WTC11 (cell line): ENCODE results near the gene IQCK.

Source experiments
- ATF2 ChIP-seq: sonication (generic); formaldehyde crosslinking; IDR thresholded peaks from 2 replicates; pipeline ENCODE4 v1.8.1; 2022; ENCODE audit warnings: low read depth, missing genetic modification reagents, borderline replicate concordance
- CREM ChIP-seq: sonication (generic); formaldehyde crosslinking; IDR thresholded peaks from 2 replicates; pipeline ENCODE4 v1.8.1; 2022; ENCODE audit warnings: mild to moderate bottlenecking, missing genetic modification reagents, moderate library complexity
- NFYB ChIP-seq: sonication (generic); formaldehyde crosslinking; conservative IDR thresholded peaks from 2 replicates; pipeline ENCODE4 v1.8.0; 2022; ENCODE audit warnings: low read depth, missing genetic modification reagents
- NR1H2 ChIP-seq: sonication (generic); formaldehyde crosslinking; IDR thresholded peaks from 2 replicates; pipeline ENCODE4 v1.9.0; 2021; ENCODE audit warnings: mild to moderate bottlenecking, moderate library complexity, missing genetic modification reagents
- NR2C2 ChIP-seq: sonication (generic); formaldehyde crosslinking; IDR thresholded peaks from 2 replicates; pipeline ENCODE4 v1.8.0; 2022; ENCODE audit warnings: mild to moderate bottlenecking, missing genetic modification reagents
- RORB ChIP-seq: fragments of 250-450 bp; sonication (Bioruptor Pico); IDR thresholded peaks from 2 replicates; pipeline ENCODE4 v1.9.0; 2021; ENCODE audit warnings: mild to moderate bottlenecking
- SP1 ChIP-seq: sonication (generic); formaldehyde crosslinking; conservative IDR thresholded peaks from 2 replicates; pipeline ENCODE4 v1.8.1; 2022; ENCODE audit warnings: missing genetic modification reagents
- TEAD4 ChIP-seq: sonication (generic); formaldehyde crosslinking; IDR thresholded peaks from 2 replicates; pipeline ENCODE4 v1.8.0; 2022; ENCODE audit warnings: mild to moderate bottlenecking, missing genetic modification reagents
- TF ChIP-seq, protein P1 (sequence below): fragments of 200-600 bp; IDR thresholded peaks from 2 replicates; pipeline ENCODE4 v1.8.0; 2022; ENCODE audit warnings: antibody characterized with exemption
- TF ChIP-seq, protein P2 (sequence below): sonication (generic); formaldehyde crosslinking; IDR thresholded peaks from 2 replicates; pipeline ENCODE4 v1.8.0; 2022; ENCODE audit warnings: mild to moderate bottlenecking, missing genetic modification reagents

DNA sequence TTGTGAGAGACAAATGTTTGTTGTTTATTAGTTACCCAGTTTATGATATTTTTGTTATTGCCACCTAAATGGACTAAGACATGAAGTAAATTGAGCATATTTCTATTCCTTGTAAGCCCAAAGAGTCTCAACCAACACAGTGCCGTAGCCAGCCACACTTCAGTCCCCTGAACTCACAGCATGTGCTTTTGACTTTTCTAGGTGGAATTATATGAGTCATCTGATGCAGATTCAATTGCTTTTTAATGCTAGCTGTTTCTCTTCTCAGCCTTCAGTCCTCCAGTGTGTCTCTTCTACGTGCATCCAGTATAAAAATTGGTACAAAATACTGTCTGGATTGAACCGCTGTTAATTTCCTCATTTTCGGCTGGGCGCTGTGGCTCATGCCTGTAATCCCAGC, 39.0 kb downstream of the IQCK start:
- TF ChIP-seq CREM (no peak), NR1H2 (CRISPR knock-in tag) (no peak), TEAD4 (no peak), NFYB (CRISPR knock-in tag) (no peak), RORB (CRISPR knock-in tag) (no peak), SP1 (CRISPR knock-in tag) (no peak), NR2C2 (CRISPR knock-in tag) (no peak), ATF2 (no peak)
- TF ChIP-seq, protein P1, sequence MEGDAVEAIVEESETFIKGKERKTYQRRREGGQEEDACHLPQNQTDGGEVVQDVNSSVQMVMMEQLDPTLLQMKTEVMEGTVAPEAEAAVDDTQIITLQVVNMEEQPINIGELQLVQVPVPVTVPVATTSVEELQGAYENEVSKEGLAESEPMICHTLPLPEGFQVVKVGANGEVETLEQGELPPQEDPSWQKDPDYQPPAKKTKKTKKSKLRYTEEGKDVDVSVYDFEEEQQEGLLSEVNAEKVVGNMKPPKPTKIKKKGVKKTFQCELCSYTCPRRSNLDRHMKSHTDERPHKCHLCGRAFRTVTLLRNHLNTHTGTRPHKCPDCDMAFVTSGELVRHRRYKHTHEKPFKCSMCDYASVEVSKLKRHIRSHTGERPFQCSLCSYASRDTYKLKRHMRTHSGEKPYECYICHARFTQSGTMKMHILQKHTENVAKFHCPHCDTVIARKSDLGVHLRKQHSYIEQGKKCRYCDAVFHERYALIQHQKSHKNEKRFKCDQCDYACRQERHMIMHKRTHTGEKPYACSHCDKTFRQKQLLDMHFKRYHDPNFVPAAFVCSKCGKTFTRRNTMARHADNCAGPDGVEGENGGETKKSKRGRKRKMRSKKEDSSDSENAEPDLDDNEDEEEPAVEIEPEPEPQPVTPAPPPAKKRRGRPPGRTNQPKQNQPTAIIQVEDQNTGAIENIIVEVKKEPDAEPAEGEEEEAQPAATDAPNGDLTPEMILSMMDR: no peak
- TF ChIP-seq, protein P2, sequence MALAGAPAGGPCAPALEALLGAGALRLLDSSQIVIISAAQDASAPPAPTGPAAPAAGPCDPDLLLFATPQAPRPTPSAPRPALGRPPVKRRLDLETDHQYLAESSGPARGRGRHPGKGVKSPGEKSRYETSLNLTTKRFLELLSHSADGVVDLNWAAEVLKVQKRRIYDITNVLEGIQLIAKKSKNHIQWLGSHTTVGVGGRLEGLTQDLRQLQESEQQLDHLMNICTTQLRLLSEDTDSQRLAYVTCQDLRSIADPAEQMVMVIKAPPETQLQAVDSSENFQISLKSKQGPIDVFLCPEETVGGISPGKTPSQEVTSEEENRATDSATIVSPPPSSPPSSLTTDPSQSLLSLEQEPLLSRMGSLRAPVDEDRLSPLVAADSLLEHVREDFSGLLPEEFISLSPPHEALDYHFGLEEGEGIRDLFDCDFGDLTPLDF (CRISPR knock-in tag): no peak
